Mucosa of descending colon (tissue), 3 donors: Measurements from ENCODE around the gene MPL. TPM values are rescaled to one million over a fixed set of nuclear protein-coding genes. Genes with fewer than 3 reads are reported as not detected.

Source experiments
- ATAC-seq: fragments of 200-7000 bp; cut with Tn5 transposase; one replicate; pipeline ENCODE4 v1.9.1; 2020; ENCODE audit warnings: mild to moderate bottlenecking, moderate library complexity
- DNase-seq, 3 donors: peaks; one replicate each; pipeline ENCODE4 v3.0.0-alpha.2; 2020
- H3K36me3 ChIP-seq: fragments of 200-600 bp; one replicate; pipeline ENCODE4 v1.8.0; 2021; ENCODE audit warnings: low read depth, mild to moderate bottlenecking
- H3K4me1 ChIP-seq: fragments of 200-600 bp; one replicate; pipeline ENCODE4 v1.8.0; 2021; ENCODE audit warnings: low read depth, mild to moderate bottlenecking
- H3K4me3 ChIP-seq: fragments of 200-600 bp; one replicate; pipeline ENCODE4 v1.8.0; 2021; ENCODE audit warnings: mild to moderate bottlenecking
- H3K9me3 ChIP-seq: fragments of 200-600 bp; one replicate; pipeline ENCODE4 v1.8.0; 2021; ENCODE audit warnings: mild to moderate bottlenecking
- intact Hi-C, 2 donors: fragments of 100-400 bp; cut with DNase I in 1 of 2; cut with micrococcal nuclease in 1 of 2; formaldehyde crosslinking; loops; one replicate each; pipeline versions ENCODE4 v1.11.0 to v1.11.1; 2022; cut with DNase I, micrococcal nuclease
- long read RNA-seq, 2 donors: library from polyadenylated mRNA; unstranded; transcript quantifications; one replicate each; pipeline ENCODE4 v2.0.0, GENCODE V29; 2019 to 2021
- total RNA-seq, 3 donors: library from RNA; stranded (reverse); fragmentation: NEBNext Ultra II Directional in 2 of 3; extraction: Animal tissue kit (Norgen Biotek cat#: 25700) in 2 of 3; gene quantifications; one replicate each; pipeline versions ENCODE4 v1.2.1 to v1.2.4, GENCODE V29; 2021 to 2023
- TF ChIP-seq, protein P1 (sequence below): fragments of 200-600 bp; IDR thresholded peaks from one replicate; pipeline ENCODE4 v1.8.0; 2022; ENCODE audit warnings: antibody characterized with exemption, mild to moderate bottlenecking
- donor health status: DM: no; HTN: no; CAD: no; lungs with moderate emphysema.
- donor health status: DM: no; HTN: no; CAD: no.
- donor health status: DM: no; HTN: yes; CAD: no.

Gene MPL
- total RNA-seq: 1 to 10 TPM in 1 of 3 donors, under 1 TPM in 1, not detected in 1; 0.81 to 1.0 TPM
- long read RNA-seq, donor 1, partial matches to known transcripts: 1 of 1 reads
- long read RNA-seq, donor 1, other reads (novel, unspliced or antisense): 0 of 1 reads
- long read RNA-seq, donor 2: 0 reads

DNA sequence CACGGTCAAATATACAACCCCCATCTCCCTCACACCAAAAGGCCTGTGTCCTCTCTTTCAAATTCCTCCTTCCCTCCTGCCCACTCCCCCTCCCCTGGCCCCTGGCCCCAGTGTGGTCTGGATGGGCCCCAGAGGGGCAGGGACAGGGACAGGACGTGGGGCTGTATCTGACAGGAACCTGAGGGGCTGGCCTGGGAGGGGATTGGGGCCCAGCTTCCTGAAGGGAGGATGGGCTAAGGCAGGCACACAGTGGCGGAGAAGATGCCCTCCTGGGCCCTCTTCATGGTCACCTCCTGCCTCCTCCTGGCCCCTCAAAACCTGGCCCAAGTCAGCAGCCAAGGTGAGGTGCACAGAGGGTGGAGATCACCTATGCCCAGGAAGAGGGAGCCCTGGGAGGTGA lies at the start of gene MPL:
Gene MPL (plus strand): TSS at position 231 of the 400 bp plus-strand sequence. CDS start 31 bp downstream, at position 262.
- intact Hi-C loops: no loop called here
- Histone ChIP-seq H3K4me3 (no peak within 1 kb of the TSS), H3K4me1 (no peaks in the 10 kb centered on the region), H3K9me3 (no peaks in the 10 kb centered on the region), H3K36me3 (no peaks in the 10 kb centered on the region)
- no peak for DNase-seq
- TF ChIP-seq, protein P1, sequence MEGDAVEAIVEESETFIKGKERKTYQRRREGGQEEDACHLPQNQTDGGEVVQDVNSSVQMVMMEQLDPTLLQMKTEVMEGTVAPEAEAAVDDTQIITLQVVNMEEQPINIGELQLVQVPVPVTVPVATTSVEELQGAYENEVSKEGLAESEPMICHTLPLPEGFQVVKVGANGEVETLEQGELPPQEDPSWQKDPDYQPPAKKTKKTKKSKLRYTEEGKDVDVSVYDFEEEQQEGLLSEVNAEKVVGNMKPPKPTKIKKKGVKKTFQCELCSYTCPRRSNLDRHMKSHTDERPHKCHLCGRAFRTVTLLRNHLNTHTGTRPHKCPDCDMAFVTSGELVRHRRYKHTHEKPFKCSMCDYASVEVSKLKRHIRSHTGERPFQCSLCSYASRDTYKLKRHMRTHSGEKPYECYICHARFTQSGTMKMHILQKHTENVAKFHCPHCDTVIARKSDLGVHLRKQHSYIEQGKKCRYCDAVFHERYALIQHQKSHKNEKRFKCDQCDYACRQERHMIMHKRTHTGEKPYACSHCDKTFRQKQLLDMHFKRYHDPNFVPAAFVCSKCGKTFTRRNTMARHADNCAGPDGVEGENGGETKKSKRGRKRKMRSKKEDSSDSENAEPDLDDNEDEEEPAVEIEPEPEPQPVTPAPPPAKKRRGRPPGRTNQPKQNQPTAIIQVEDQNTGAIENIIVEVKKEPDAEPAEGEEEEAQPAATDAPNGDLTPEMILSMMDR: no peak
- no peak for ATAC-seq

DNA sequence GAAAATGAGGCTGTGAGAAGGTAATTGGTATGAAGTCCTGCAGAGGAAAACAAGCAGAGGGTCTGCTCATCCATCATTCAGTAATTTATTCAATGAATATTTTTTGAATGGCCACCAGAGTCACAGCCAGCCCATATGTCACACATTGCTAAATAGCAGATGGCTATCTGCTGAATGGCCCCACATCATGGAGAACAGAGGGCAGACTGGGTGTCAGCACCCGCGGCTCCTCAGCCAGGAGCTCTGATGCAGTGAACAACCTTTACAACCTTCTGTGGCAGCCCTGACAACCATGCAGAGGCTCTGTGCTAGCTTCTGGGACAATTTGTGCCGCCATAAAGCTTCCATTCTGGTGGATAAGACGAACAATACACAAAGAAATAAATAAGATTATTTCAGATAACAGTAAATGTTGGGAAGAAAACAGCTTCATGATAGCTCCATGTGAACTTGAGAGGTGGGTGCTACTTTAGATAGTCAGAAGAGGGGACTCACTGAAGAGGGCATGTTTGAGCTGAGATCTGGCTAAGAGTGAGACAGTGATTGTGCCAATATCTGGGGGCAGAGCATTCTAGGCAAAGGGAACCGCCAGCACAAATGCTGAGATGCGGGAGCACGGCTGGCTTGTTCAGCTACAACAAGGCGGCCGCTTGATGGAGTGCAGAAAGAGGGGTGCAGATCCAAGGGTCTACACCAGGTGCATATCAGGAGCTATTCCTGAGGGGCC lies 49.4 kb upstream of the MPL start:
- Histone ChIP-seq H3K36me3 (no peaks in the 10 kb centered on the region), H3K4me1 (peaks cover 15% of the 10 kb centered on the region), H3K4me3 (no peak overlapping the region), H3K9me3 (no peaks in the 10 kb centered on the region)
- ATAC-seq (no peak), DNase-seq (peak in 1 of 3 donors; percentile 27)
- TF ChIP-seq, protein P1: no peak
- intact Hi-C loops: no loop called here

DNA sequence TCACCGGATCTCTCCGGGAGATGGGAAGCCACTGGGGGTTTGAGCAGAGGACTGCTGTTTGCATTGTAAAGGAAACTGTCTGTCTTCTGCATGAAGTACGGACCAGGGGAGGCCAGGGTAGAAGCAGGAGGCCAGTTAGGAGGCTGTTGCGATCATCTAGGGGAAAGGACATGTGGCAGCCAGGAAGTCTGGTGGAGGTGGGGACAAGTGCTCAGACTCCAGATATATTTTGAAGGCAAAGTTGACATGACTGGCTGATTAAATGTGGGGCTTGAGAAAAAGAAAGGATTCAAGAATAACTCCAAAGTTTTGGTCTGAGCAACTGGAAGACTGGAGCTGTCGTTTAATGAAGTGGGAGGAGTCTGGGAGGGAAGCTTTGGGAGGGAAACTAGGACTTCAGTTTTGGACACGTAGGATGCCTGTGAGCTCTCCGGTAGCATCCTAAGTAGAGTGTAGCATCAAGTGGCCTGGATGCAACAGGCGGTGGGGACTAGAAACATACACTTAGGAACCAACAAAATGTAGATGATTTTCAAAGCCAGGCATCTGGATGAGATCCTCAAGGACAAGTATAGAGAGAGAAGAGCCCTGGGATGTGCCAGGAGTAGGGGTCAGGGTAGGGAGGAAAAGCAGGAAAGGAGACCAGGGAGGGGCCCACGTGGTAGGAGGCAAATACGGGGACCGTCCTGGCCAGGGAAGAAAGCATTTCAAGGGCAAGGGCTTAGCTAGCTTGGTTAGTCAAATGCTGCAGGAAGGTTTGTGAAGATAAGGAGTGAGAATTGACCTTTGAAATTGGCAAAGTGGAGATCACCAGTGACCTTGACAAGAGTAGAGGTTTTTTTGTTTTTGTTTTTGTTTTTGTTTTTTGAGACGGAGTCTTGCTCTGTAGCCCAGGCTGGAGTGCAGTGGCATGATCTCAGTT lies 48.6 kb upstream of the MPL start:
- intact Hi-C loops: no loop called here
- no peak for ATAC-seq
- no peaks in the 10 kb centered on the region for H3K9me3 ChIP-seq
- TF ChIP-seq, protein P1: no peak
- H3K36me3 ChIP-seq: no peaks in the 10 kb centered on the region
- peaks cover 24% of the 10 kb centered on the region for H3K4me1 ChIP-seq
- no peak overlapping the region for H3K4me3 ChIP-seq
- DNase-seq: peak in 2 of 3 donors; percentile 21 to 28

DNA sequence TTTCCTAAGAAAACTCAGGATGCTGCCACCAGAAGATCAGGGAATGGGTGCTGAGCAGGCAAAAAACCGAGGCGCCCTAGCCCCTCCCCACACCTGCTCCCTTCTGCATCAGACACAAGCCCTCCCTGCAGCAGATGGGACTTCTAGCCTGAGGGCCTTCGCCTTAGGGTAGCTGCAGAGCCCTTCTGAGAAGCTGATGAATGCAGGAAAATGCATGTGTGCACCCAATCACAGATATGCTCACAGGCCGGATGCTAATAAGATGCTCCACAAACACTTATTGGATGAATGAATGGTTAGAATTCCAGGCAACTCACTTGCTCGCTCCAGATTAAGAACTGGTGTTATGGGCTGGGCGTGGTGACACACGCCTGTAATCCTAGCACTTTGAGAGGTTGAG lies 45.4 kb upstream of the MPL start:
- intact Hi-C loops: no loop called here
- no peaks in the 10 kb centered on the region for H3K9me3 ChIP-seq
- TF ChIP-seq, protein P1: no peak
- no peaks in the 10 kb centered on the region for H3K36me3 ChIP-seq
- DNase-seq: no peak
- no peak for ATAC-seq
- H3K4me1 ChIP-seq: peaks cover 32% of the 10 kb centered on the region
- H3K4me3 ChIP-seq: no peak overlapping the region

DNA sequence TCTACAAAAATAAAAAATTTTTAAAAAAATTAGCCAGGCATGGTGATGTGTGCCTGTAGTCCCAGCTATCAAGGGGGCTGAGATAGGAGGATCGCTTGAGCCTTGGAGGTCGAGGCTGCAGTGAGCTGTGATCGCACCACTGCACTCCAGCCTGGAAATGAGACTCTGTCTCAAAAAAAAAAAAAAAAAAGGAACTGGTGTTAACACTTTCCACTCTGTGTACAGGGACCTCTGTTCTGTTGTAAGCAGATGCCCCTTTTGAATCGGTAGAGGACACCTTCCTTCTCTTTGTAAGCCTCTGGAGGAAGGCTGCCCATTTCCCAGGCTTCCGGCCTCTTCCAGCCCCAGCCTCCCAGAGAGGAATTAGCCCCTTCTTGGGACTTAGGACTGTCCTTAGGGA lies 44.9 kb upstream of the MPL start:
- Histone ChIP-seq H3K4me3 (no peak overlapping the region), H3K36me3 (no peaks in the 10 kb centered on the region), H3K9me3 (no peaks in the 10 kb centered on the region), H3K4me1 (peaks cover 32% of the 10 kb centered on the region)
- TF ChIP-seq, protein P1: no peak
- intact Hi-C loops: no loop called here
- DNase-seq (no peak), ATAC-seq (no peak)
